HepG2 (cell line): ENCODE data around the gene BDKRB1.

ENCODE experiments used
- CTCF ChIP-seq: sonication (generic); formaldehyde crosslinking; IDR thresholded peaks from 2 replicates; pipeline ENCODE4 v1.5.0; 2020; ENCODE audit warnings: mild to moderate bottlenecking, missing genetic modification reagents, moderate library complexity
- EZH2 ChIP-seq: conservative IDR thresholded peaks from 2 replicates; pipeline ENCODE4 v1.6.1; 2012; ENCODE audit warnings: mild to moderate bottlenecking, low read depth, low read length, moderate library complexity
- FOXA3 ChIP-seq: IDR thresholded peaks from 2 replicates; pipeline ENCODE4 v1.6.1; 2016; ENCODE audit warnings: missing genetic modification reagents, missing compliant biosample characterization
- FOXO4 ChIP-seq: sonication (generic); formaldehyde crosslinking; conservative IDR thresholded peaks from 2 replicates; pipeline ENCODE4 v1.8.1; 2023; ENCODE audit warnings: missing genetic modification reagents
- NFRKB ChIP-seq: fragments of 450-650 bp; IDR thresholded peaks from 2 replicates; pipeline ENCODE4 v1.6.1; 2017
- RAD21 ChIP-seq: fragments of 450-650 bp; formaldehyde crosslinking; IDR thresholded peaks from 2 replicates; pipeline ENCODE4 v1.5.0; 2020; ENCODE audit warnings: mild to moderate bottlenecking
- SP2 ChIP-seq: sonication (generic); formaldehyde crosslinking; IDR thresholded peaks from 2 replicates; pipeline ENCODE4 v1.5.1; 2020; ENCODE audit warnings: mild to moderate bottlenecking, missing genetic modification reagents
- ZBTB21 ChIP-seq: sonication (generic); formaldehyde crosslinking; IDR thresholded peaks from 2 replicates; pipeline ENCODE4 v1.4.0; 2020; ENCODE audit warnings: missing genetic modification reagents
- ZFP91 ChIP-seq: sonication (generic); formaldehyde crosslinking; IDR thresholded peaks from 2 replicates; pipeline ENCODE4 v1.9.0; 2022; ENCODE audit warnings: missing genetic modification reagents, mild to moderate bottlenecking, borderline replicate concordance
- ZNF431 ChIP-seq: sonication (generic); formaldehyde crosslinking; IDR thresholded peaks from 2 replicates; pipeline ENCODE4 v1.9.0; 2022; ENCODE audit warnings: missing genetic modification reagents, low read depth, mild to moderate bottlenecking, borderline replicate concordance
- ZNF709 ChIP-seq: sonication (generic); formaldehyde crosslinking; IDR thresholded peaks from 2 replicates; pipeline ENCODE4 v1.5.0; 2020; ENCODE audit warnings: mild to moderate bottlenecking, missing genetic modification reagents
- ZNF761 ChIP-seq: sonication (generic); formaldehyde crosslinking; conservative IDR thresholded peaks from 2 replicates; pipeline ENCODE4 v1.4.0; 2020; ENCODE audit warnings: mild to moderate bottlenecking, missing genetic modification reagents
- TF ChIP-seq, protein P1 (sequence below): sonication (generic); formaldehyde crosslinking; IDR thresholded peaks from 2 replicates; pipeline ENCODE4 v1.9.0; 2021; ENCODE audit warnings: missing genetic modification reagents, borderline replicate concordance
- TF ChIP-seq, protein P2 (sequence below): IDR thresholded peaks from 2 replicates; pipeline ENCODE4 v1.6.1; 2016; ENCODE audit warnings: low read depth, missing genetic modification reagents, missing compliant biosample characterization

DNA sequence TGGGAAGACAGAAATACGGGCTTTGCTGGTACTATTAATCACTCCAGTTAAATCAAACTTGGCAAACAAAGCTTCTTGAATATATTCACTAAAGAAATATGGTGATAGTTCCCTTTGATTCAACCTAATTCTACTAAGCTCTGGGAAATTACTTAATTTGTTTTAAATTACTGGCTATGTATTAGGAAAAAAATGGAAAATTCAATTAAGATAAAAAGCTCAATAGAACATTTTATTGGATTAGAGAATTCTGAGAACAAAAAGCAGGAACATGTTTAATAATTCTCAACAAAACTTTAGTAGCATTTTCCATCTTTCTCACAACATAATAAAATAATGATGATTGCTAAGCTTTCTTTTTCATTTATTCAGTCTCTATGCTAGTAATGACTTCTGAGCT, 30.2 kb downstream of the BDKRB1 start:
- TF ChIP-seq FOXA3 (CRISPR knock-in tag) (no peak), CTCF (CRISPR knock-in tag) (no peak), ZNF431 (no peak), ZBTB21 (CRISPR knock-in tag) (no peak), ZFP91 (no peak), ZNF709 (CRISPR knock-in tag) (no peak), SP2 (CRISPR knock-in tag) (no peak), EZH2 (no peak), RAD21 (CRISPR knock-in tag) (no peak), FOXO4 (CRISPR knock-in tag) (no peak), NFRKB (no peak), ZNF761 (CRISPR knock-in tag) (no peak)
- TF ChIP-seq, protein P1, sequence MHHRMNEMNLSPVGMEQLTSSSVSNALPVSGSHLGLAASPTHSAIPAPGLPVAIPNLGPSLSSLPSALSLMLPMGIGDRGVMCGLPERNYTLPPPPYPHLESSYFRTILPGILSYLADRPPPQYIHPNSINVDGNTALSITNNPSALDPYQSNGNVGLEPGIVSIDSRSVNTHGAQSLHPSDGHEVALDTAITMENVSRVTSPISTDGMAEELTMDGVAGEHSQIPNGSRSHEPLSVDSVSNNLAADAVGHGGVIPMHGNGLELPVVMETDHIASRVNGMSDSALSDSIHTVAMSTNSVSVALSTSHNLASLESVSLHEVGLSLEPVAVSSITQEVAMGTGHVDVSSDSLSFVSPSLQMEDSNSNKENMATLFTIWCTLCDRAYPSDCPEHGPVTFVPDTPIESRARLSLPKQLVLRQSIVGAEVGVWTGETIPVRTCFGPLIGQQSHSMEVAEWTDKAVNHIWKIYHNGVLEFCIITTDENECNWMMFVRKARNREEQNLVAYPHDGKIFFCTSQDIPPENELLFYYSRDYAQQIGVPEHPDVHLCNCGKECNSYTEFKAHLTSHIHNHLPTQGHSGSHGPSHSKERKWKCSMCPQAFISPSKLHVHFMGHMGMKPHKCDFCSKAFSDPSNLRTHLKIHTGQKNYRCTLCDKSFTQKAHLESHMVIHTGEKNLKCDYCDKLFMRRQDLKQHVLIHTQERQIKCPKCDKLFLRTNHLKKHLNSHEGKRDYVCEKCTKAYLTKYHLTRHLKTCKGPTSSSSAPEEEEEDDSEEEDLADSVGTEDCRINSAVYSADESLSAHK, result no peak
- TF ChIP-seq, protein P2, sequence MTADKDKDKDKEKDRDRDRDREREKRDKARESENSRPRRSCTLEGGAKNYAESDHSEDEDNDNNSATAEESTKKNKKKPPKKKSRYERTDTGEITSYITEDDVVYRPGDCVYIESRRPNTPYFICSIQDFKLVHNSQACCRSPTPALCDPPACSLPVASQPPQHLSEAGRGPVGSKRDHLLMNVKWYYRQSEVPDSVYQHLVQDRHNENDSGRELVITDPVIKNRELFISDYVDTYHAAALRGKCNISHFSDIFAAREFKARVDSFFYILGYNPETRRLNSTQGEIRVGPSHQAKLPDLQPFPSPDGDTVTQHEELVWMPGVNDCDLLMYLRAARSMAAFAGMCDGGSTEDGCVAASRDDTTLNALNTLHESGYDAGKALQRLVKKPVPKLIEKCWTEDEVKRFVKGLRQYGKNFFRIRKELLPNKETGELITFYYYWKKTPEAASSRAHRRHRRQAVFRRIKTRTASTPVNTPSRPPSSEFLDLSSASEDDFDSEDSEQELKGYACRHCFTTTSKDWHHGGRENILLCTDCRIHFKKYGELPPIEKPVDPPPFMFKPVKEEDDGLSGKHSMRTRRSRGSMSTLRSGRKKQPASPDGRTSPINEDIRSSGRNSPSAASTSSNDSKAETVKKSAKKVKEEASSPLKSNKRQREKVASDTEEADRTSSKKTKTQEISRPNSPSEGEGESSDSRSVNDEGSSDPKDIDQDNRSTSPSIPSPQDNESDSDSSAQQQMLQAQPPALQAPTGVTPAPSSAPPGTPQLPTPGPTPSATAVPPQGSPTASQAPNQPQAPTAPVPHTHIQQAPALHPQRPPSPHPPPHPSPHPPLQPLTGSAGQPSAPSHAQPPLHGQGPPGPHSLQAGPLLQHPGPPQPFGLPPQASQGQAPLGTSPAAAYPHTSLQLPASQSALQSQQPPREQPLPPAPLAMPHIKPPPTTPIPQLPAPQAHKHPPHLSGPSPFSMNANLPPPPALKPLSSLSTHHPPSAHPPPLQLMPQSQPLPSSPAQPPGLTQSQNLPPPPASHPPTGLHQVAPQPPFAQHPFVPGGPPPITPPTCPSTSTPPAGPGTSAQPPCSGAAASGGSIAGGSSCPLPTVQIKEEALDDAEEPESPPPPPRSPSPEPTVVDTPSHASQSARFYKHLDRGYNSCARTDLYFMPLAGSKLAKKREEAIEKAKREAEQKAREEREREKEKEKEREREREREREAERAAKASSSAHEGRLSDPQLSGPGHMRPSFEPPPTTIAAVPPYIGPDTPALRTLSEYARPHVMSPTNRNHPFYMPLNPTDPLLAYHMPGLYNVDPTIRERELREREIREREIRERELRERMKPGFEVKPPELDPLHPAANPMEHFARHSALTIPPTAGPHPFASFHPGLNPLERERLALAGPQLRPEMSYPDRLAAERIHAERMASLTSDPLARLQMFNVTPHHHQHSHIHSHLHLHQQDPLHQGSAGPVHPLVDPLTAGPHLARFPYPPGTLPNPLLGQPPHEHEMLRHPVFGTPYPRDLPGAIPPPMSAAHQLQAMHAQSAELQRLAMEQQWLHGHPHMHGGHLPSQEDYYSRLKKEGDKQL, result no peak
